ENCODE results near the gene TMEM252.

TMEM252 gene

DNA sequence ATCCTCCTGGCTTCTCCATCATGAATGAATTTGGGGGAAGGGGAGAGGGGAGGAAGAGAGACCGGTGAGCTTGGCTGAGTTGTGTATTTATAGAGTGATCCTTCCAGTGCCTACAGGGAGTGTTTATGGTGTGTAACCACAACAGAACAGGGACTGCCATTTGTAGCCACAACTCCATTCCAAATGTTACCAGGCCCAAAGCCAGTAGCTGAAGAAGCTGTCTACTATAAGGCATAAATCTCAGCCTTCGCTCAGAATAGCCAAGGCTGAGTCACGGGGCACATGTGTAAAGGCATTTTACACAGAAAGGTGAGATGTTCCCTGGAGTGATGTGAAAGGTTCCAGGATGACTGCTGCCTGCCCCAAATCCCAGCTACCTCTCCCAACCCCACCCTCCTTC lies 2.5 kb downstream of the TMEM252 start:
- no peak for DNase-seq

DNA sequence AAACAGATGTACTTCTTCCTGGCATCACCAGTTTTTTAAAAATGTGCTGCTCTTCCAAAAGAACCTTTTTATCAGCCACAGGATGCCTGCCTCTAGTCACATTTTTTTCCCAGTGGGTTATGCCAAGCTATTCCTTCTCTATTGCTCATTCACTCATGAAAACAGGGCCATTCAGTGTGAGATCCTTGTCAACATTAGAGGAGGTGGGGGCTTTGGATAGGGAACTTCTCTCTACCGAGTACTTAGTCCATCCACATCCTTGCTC lies 3.1 kb downstream of the TMEM252 start:
- DNase-seq = no peak

DNA sequence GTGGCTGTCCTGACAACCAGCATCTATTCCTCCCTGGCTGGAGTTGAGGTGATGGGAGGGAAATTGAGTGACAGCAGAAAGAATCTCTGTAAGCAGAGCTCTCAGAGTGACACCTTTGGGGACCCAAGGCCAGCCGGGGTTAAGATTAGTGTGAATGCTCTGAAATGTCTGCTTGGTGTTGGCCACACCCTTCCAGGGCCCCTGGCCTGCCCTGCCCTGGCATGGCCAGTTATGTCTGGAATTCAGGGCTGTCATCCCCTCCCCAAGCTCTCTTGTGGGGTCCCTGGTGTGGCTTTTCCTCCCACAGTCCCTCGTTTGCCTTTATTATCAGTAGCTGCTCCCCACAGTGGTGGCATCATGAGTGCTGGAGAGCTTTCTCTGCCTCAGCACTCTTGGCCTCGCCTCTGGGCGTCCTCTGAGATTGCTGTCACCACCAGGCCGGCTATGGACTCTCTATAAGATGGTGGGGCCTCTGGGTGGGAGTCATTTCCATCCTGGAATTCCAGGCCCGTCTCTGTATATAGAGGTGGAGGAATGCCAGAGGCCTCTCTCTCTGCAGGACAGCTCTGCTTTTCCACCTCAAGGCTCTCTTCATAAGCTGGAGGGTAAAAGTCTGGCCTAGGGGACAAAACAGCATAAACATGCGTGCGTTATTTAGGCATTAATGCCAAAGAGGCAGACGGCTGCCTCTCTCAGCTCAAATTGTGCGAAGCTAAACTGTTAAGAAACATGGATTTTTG lies 3.6 kb downstream of the TMEM252 start:
- DNase-seq = no peak

DNA sequence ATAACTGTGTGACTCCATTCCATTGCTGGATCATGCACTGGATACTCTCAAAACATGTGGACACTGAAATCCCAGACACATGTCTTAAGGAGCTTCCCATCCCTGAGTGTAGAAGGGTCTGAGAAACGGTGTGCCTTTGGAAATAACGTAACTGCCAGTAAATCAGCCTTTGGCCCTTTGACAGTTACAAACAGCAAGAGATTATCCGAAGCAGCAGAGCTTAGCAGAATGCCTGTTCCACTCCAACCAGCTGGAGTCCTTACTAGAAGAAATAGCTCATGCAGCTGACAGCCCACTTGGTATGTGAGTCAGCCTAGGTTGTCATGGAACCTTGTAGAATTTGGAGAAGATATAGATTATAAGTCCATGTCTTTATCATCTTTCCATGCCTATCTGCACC lies 7.0 kb downstream of the TMEM252 start:
- DNase-seq = no peak

DNA sequence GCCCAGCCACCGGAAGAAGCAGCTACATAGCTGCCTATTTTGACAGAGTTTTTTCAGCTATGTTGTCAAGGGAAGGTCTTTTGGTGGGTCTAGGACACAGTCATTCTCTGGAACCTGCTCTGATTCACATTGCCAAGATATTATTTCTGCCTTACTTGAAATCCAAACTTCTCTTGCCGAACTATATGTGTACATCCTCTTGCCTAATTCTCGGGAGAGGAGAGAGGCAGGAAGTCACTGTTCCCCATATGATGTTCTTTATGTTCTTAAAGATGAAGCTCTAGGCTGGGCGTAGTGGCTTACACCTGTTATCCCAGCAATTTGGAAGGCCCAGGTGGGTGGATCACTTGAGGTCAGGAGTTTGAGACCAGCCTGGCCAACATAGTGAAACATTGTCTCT lies 8.6 kb downstream of the TMEM252 start:
- DNase-seq = no peak

DNA sequence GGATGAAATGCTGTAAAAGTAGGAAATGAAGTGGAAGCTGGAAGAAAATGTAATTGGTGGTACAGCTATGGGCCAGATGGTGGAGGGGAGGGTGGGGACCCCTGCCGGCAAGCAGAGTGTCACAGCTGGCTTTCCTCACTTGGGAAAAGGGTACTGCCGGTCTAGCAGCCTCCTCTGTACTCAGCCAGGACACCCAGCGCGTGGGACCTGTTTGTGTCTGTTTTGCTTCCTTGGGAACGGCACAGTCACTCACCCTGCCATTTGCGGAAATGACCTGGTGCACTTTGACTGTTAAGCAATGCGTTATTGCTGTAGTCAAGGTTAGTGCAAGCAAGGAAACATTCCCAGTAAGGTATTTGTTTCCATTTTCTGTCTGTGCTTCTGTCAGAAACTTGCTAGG lies 10.1 kb downstream of the TMEM252 start:
- no peak for DNase-seq

DNA sequence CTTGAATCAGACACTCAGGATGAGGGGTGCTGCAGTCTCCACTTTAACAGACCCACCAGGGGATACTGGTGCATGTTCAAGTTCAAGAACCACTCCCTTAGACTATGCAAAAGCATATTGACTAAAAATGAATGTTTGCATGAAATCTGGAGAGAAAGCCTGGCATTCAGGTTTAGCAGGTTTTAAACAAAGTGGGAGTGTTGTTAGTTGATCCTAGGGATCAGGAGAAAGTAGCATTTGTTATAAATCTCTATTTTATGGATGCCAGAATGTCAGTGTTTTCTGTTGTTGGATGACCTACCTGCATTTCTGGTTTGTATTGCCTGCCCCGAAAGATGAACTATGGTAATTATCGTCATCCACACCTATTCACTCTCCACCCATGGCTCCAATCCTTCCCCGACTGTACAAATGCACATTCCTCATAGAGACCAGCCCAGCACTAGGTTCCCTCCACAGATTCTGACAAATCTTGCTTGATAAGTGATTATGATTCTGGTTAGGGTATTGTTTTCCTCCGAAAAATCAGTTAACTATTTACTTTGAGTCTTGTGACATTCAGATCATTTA lies 17.2 kb downstream of the TMEM252 start:
- no peak for DNase-seq

DNA sequence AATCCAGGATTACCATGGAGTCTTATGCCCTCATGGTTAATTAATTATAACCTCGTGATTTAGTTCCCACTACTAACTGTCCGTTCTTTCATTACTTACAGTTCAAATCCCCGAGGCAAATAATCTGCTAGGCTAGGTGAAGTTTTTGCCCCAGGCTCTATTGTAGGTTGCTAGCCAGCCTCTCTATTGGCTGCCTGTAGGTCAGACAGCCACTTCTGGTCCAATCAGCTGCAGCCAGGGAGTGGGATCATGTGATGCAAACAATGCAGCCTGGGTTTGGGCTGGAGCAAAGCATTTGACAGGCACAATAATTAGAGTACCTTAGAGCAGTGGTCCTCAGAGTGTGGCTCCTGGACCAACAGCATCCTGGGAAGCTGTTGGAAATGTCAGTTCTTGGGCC lies 17.7 kb downstream of the TMEM252 start:
- DNase-seq = no peak

DNA sequence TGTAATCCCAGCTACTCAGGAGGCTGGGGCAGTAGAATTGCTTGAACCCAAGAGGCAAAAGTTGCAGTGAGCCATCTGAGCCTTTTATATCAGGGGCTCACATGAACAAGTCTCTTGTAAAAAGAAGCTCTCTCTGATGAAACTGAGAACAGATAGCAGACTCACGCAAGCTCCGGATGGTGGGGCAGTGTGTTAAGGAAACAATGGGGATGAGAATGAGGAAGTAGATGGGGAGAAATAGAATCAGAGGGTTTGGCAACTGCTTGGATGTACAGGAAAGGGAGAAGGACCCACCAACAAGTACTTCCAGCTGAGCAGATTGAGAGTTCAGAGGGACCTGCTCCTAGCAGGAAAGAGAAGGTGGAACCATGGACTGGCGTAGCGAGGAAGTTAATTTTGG lies 18.6 kb downstream of the TMEM252 start:
- DNase-seq = no peak

DNA sequence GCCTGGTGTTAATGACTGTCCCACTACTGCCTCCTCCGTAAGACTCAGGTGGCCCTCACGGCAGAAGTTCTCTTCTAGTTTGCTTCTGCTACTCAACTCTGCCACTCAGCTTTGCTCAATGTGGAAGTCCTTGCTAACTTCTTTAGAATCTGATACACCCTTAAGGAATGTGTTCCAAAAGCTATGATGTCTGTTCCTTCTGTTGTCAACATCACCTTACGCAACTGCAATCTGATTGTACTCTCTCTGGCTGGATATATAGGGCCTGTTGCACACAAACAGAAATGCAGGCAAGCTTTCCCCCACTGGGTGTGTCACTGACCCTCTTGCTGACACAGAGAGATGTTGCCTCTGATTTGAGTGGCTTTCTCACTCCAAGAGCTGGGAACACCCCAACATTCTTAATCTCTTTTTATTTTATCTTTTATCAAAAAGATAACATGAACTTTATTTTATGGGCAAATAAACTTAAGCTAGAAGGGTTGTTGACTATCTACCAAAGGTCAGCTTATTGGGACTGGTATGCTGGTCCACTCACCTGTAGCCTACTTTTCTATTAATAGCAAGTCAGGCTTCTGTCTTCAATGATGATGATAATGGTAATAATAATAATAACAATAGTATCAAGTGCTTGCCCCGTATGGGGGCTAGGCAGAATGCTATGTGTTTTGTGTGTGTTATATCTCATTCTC lies 25.2 kb downstream of the TMEM252 start:
- no peak for DNase-seq

DNA sequence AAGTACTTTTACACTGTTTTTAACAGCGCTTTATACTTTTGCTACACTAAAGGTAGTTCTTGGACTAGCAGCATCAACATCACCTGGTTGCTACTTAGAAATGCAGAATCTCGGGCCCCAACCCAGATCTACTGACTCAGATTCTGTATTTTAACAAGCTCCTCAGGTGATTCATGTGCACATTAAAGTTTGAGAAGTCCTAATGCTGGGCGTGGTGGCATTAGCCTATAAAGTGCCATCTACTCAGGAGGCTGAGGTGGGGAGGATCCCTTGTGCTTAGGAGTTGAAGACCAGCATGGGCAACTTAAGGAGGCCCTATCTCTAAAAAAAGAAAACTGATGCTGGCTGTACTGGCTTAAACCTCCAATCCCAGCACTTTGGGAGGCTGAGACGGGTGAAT lies 26.7 kb downstream of the TMEM252 start:
- no peak for DNase-seq

DNA sequence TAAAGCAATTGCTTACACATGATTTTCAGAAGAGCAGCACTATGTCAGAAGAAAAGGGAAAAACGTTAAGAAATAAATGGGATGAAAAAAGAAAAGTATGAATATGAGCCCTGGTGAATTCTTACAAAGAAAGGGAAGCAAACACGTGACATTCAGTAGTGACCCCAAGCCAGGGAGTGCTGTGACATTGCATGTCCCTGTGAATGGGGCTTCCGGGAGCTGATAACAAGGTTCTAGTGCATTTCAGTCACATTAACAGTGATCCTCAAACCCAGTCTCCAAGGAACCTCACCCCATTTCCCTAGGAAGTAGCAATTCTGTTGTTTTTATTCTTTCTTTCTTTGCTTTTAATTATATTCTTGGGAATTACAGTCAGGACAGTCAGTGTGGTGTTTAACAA lies 27.3 kb downstream of the TMEM252 start:
- DNase-seq = no peak

DNA sequence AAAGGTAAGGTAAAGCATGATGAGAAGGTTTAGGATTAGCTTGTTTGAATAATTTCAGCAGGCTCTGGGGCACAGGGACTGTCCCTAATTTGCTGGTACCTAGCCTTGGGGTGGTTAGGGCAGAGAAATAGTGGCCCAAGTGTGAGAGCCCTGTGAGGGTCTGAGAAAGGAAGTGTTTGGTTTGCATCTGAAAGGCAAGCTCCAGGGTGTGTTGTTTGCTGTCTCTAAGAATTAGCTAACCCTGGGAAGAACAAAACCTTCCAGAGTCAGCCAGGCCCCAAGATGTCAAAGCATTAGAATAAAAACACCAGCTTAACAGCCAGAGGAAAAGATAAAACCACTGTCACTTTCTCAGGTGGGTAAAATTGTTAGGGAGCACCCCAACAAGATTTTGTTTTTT lies 31.0 kb downstream of the TMEM252 start:
- DNase-seq = no peak

DNA sequence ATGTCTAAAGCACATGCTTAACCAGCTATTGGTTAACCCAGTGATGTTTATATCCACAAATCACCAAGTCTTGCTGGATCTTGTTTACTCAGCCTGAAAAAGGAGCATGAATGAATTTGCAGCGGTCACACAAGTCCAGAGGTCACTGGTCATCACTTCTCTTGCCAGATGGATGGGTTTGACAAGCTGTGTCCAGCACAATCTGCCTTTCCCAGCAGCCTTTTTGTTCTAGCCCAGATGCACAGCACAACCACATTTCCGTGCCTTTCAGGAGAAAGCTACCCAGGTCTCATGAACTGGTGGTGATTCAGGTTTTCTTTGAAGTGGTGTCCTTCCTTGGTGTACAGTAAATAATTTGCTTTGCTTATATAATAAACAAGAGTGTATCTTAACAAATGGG lies 32.1 kb downstream of the TMEM252 start:
- DNase-seq = no peak

DNA sequence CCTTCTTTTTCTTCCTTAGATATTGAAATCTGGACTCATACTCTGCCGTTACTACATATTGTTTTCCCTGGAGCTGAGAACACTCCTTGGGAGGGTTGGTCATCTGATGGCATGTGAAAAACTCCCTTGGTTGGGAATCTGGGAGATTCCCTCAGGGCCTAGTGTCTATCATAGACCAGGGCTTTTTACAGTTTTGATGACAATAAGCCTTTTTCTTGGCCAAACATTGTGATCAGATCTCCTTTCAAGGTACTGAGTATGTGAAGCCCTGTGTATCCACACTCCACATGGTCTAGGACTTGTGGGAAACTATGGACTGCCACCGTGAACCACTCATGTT lies 32.9 kb downstream of the TMEM252 start:
- DNase-seq = no peak

DNA sequence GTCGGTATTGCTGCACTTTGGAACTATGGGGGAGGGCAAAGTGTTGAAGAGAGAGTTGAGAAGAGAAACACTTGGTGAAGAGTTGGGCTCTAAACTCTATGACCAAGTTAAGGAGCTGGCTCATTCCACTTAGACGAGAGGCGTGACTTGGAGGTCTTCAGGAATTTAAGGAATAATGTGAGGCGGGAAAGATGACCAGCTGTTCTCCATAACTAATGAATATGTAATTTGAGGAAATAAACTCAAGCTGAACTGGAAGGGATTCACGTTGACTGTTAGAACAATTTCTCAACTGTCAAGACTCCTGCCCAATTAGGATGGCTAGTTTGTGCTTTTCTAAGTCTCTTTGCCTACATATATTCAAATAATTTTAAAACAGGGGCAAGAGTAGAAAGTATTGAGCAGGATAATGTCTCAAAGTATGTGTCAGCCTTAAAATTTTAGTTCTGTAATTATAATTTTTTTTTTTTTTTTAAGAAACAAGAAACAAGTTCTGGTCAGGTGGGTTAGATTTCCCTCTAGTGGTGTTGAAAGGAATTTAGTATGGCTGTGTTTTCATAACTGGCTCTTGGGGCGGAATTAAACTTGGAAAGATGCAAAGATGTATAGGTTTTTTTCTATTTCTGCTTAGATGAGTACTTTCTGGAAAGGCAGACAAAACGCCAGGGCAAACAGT lies 33.4 kb downstream of the TMEM252 start:
- DNase-seq = no peak

DNA sequence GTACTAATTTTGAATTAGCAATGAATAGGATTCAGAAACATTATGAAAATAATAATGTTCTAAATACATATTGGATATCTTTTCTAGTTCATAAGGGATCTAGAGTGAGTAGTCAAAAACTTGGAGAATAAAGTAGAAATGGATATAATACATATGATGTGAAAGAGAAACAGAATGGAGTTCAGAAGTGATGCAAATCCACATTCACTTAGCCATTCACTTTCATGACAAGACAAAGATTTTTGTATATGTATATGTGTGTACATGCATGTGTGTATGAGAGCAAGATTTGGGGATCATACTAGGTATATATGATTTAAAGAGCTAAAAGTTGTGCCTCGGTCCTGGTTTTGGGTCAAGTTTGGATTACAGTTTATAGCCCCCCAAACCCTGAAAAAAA lies 34.1 kb downstream of the TMEM252 start:
- no peak for DNase-seq

DNA sequence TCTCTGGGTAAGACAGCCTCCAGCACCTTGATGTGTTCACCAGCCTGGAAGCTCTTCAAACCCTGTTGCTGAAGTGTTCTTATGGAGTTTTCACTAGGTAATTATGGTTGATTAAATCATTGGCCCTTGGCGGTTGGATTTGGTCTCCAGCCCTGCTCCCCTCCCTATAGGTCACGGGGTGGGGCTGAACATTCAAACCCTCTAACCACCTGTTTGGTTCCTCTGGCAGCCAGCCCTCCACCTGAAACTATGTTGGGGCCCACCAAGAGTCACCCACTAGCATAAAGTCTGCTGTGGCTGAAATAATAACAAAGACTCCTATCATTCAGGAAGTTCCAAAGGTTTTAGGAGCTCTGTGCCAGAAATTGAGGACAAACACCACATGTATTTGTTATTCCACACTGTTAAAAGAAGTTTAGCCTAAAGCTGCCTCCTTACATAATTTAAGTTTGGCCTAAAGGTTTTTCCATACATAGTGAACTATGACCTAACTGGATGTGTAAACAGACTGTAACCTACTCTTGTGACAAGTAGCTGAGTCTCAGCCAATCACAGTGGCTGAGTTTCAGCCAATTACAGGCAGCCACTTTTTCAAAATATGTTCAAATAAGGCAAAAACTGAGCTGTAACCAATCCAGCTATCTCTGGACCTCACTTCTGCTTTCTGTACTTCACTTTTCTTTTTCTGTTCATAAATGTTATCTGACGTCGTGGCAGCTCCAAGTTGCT lies 34.8 kb downstream of the TMEM252 start:
- no peak for DNase-seq

DNA sequence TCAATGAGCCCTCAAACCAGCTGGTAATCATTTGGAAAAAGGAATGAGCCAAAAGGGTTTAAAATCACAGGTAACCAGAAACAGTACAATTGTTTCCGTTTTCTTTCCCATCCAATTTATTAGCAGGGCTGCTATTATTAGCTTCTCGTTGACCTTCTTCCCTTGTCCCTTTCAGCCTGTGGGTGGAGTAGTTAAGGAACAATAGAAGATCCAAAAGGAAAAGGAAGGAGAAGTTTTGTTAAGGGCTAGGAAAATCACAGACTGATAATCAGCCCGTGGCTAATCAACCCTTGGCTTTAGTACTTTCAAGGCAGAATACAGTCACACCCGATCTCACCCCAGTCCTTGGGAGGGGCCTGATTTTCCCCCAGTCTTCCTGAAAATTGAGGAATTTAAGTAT lies 38.4 kb downstream of the TMEM252 start:
- DNase-seq = no peak

DNA sequence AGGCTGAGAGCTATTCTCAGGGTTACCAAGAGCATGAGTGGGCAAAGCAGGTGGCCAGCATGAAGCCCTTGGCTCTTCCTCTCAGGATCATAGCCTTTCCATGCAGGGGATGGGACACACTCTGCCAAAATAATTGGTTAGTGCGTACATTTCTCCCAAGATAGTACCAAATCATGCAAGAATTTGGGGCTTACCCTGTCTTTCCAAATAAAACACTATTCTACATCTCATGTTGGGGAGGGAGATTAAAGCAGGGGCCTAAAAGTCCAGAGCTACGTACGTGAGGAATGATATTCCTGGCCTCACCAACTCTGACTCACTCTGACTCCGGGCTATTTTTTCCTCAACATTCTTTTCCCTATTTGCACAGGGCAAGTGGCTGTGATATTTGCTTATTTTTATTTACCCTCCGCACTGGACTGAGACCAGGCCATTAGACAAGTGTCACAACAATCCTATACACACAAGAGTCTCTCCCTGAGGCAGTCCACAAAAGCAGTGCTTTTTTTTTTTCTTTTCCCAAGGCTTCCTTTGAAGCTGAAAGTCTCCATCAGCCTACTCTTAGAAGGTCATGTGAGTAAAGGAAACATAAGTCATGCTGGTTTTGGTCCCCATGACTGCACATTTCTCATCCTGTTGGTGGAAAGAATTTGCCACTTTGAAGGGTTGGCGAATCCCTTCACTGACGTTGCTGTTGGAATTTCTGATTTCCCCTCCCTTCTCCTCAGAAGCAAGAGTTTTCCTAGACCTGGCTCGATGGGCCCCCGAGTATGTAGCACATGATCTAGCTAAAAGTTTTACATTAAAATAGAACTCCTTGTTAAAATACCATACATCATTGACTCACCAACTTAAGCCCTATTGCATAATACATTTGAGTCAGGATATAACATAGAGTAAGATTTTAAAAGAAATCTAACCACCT lies 40.0 kb downstream of the TMEM252 start:
- no peak for DNase-seq

DNA sequence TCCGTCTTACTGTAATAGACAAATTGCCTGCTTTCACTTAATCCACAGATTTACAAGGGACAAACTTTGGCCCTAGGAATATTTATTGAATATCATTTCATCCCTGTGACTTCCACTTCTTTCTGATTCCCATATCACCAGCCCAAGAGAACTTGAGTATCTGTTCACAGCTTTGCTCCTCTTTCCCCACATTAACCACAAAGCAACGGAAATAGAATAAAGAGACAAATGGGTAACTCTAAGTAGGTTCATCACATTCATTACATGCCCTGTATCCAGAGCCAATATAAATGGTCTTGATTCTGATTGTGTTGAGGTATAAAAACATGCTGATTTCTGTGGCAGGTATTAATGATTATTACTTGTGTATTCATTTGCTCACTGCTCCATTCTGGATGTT lies 41.9 kb downstream of the TMEM252 start:
- DNase-seq = no peak

DNA sequence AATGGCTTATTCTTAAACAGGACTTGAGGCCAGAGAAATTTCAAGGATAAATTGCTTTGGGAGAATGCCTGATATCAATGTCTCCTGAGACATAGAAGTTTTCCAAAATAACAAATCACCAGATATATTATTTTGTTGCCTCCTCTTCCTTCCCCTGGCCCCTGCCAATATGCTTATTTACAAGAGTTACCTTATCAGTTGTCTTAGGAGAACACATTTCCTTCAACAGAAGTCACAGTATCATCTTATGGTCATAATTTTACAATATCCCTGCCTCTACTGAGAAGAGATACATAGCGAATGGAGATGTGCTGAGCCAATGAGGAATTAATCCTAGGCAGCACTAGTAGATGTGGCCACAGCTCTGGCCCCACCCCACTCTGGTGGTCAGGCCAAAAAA lies 43.1 kb downstream of the TMEM252 start:
- DNase-seq = no peak

DNA sequence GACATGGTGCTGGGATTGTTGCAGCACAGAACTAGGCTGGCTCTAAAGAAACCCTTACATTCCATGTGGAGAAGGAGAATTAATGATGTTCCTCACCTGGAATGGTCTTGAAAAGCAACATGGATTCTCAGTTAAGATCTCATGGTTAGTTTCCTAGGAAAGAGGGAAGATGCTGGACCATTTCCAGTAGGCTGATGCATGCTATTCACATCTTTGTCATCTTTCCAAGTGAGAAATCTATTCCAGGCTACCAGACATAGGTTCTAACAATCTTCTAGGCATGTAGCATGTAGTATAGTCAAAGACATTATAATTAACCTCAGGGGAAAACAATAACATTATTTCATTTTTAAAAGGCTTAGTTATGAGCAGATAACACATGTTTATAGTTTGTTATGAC lies 44.3 kb downstream of the TMEM252 start:
- DNase-seq = no peak

Data from NK-92 treated with Interleukin-12 subunit alpha and Interleukin-12 subunit beta, amount 100 ng/mL, for 24 hours (cell line).